HG03558 (cell line): ENCODE data around the gene CFAP73.
"Not testable (repeated sequence)": the region's sequence is repeated elsewhere in the genome, so short reads cannot be mapped to it uniquely, and the experiment has no call there.

ENCODE experiments used
- ATAC-seq: cut with Tn5 transposase; IDR thresholded peaks from one replicate; pipeline ENCODE4 v1.9.1; 2021; ENCODE audit warnings: moderate number of reproducible peaks; ENCODE audit not compliant: unreplicated experiment; ENCODE audit errors: extremely low read depth

CFAP73 gene

GRCh38 chr12:113206802-113207201 lies 57.3 kb downstream of the CFAP73 start:
- ATAC-seq, result not testable (repeated sequence)

DNA sequence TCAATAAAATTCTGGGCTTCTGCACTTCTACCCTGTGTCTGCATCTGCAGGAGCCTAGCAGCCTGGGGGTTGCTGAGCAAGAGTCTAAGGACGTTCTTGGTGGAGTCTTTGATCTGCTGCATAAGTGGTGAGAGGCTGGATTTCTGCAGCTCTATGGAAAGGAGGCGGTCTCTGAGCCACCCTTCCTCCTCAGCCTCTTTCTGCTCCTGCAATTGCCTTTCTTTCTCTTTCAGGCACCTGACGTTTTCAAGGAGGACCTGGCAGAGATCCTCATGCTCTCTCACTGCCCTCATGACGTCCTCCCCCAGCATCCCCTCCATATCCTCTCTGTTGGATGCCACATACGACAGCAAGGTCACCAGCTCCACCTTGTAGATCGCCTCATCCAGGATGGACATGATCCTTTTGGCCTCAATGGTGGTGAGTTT lies 58.1 kb downstream of the CFAP73 start:
- ATAC-seq, result no peak

- ATAC-seq, result peak; percentile 48
Measured at GRCh38 chr12:113208041-113208934, 58.8 kb downstream of the CFAP73 start.
